Activated CD4-positive, alpha-beta T cell treated with anti-CD3 and anti-CD28 coated beads, Interleukin-2, amount 50 U/mL, for 4 hours (primary cell): ENCODE measurements around the gene ATXN3L.

ENCODE experiments used
- DNase-seq, 2 experiments: peaks; one replicate each; pipeline ENCODE4 v3.0.0-alpha.2; 2020

Gene ATXN3L

DNA sequence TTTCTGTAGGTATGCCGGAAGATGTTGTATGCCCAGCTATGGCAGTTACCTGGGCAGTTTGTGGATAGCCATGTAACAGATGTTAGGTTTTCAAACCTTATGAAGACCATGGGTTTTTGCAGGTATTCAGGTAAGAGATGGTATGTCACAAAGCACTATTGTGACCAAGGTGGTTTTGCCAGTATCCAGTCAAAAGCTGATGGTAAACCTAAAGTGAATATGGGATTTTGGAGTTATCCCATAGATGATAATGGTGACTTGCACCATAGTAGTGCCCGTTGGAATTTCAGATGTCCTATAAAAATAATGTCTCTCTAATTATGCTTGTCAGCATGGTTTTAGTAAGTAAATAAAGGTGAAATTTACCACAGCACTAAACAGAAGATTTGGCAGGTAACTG, at the start of gene ATXN3L:
Gene ATXN3L, minus strand, starts transcription at position 101 of the 400 bp plus-strand sequence. CDS start 119 bp downstream, outside the sequence.
- DNase-seq = no peak

DNA sequence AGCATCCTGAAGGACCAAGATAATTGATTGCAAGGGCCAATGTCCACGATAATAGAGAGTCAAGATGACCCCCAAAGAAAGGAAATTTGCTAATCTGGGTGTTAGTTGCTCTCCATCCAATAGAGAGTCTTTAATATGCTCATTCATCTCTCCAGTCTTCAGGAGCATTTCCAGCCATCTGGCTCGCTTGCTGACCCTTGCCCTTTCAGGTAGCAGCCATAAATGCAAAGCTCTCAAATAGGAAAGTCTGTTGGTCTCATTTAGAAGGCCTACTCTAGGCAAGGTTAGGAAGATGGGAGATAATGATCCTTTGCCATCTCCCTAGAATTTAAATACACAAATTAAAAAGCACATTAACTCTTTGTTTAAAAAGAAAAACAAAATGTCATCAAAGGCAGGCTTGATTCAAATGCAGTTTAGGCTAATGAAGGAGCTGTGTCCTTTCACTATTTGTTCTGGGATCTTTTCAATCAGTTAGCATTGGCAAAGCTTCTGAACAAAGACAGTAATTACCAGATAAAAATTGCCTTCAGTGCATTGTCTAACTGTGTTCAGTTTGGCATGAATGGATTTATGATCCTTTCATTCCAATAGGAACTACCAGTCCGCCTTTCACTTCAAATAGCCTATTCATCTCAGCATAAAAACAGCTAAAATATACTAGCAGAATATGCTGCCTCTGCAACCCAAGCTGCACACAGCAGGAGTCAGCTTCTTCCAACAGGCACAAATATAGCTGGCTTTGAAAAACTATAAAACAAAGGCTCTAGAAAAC, 49.6 kb upstream of the ATXN3L start:
- DNase-seq = no peak

DNA sequence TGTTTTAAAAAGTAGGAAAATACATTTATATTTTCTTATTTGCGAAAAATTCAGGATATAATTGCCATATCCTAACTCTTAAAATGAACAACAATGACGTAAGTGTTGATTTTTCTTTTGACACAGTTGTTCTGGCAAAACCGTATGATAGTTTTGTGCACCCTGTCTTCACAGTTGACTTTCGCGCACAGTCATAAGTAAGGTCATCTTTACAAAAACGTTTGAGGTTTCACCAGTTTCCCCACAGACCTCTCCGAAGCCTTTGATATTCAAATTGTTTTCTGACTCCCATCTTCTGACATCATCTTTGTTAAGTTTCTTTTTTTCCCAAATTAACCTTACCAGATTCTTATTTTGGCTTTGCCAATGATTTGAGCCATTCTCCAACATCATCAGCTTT, 48.1 kb upstream of the ATXN3L start:
- DNase-seq = no peak

DNA sequence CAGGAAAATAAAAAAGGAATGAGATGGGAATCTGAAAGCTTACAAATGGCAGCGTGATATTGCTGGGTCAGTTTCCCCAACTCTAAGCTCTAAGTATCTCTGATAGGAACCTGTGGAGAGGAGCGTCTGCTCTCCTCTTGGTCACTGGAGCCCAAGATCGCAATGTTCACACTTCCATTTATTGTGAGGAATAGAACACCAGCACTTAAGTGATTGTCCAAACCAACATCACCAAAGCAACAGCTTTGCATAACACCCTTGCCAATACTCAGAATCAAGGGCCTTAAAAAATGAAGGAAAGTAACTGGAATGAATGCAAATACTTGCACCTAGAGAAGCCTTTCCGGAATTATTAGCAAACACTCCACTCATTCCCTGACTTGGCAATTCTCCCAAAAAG, 46.8 kb upstream of the ATXN3L start:
- DNase-seq = no peak

DNA sequence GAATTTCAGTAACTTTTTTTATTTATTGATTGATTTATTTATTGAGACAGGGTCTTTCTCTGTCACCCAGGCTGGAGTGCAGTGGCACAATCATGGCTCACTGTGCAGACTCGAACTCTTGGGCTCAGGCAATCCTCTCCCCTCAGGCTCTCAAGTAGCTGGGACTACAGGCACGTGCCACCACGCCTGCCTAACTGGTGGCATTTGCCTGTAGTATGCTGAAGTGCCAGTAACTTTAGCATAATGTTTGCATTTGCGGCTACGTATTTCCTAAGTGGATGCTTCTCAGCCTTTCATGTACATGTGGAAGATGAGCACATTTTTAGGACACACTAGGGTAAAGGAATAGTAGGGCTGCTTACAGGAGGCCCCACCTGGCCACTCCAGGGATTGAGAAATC, 45.3 kb upstream of the ATXN3L start:
- no peak for DNase-seq

DNA sequence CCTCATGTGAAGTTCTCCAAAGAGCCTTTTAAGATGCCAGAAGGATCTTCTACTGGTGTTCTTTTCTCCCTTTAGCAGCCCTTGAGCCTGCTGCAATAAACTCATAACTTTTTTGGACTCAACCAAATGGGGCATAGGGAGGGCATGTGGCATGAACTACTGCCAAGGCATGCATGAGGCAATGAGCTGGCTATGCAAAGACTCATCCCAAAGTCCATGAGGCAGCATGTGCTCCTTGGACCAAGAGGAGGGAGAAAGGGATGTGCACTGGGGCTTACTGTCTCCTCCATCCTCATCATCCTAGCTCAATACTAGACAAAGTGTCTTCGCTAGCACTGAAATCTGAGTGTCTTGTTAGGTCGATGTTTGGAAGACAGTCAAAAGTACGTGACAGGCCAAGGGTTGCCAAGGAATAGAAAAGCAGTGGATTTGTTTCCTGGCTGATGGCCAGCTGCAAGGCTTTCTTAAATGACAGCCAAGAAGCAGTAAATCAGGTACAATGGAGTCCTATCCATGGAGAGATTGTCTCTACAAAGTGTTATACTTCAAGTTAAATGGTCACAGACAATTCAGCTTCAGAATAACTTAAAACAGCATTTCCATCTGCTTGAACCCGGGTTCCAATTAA, 44.5 kb upstream of the ATXN3L start:
- DNase-seq = no peak

DNA sequence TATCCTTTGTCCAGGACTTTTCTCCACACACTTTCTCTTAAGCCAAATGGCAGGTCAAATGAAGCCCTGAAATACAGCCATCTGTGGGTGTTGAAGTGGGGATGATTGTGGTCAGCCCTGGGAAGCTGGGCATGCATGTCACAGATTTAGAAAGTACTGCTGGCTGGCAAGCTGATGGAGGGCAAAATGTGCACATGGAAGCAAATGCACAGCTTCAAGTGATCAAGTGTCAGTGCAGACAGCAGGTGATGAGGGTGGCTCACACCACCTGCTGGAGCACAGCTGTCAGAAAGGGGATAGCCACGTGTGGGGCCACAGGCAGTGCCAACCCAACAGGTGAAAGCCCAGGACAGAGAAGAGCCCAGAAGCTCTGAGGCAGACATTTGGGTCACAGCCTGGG, 40.3 kb upstream of the ATXN3L start:
- DNase-seq = no peak

DNA sequence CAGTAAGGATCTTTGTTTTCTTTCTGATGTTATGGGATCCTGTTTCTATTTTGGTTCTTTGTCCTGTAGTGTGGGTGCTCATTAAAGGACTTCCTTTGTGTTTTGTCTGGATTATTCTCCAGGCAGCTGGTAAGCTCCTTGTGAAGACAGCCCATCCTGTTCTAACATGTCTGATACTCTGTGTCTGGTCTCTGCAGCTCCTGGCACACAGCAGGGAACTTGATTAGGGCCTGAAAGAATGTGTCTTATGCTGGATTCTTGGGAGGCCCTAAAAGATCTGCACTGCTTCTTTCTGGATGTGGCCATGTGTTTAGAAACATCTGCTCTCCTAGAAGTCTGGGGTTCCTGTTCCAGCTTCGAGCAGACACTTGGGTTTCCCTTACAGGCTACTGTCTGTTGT, 38.1 kb upstream of the ATXN3L start:
- DNase-seq = no peak

DNA sequence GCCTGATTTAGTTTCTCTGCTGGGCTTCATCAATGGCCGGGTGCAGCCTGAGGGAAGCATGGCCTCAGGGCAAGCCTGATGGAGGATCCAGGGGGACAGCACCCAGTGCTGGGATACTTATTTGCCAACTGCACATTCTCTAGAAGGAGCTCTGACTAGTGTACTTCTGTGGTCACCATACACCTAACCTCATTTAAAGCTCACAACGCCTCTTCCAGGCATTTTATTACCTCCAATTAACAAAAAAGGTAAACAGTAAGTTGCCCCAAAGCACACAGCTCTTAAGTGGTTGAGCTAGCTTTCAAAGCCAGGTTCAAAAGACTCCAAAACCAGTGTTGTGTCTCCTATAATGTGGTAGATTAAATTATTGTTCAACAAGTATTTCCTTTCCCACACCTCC, 26.8 kb upstream of the ATXN3L start:
- DNase-seq = no peak

DNA sequence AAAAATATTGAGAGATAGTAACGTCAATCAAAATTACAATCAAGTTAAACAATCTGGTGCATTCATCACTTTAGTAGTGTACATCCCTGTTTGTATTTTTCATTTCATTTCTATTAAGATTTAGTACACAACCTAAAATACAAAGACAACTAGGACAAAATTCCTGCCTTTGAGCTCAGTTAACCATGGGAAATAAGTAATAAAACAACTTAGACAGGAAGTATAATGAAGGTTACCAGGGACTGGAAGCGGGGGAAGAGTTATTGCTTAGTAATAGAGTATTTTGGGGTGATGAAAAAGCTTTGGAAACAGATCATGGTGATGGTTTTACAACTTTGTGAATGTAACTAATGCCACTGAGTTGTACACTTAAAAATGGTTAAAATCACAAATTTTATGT, 25.6 kb upstream of the ATXN3L start:
- no peak for DNase-seq

DNA sequence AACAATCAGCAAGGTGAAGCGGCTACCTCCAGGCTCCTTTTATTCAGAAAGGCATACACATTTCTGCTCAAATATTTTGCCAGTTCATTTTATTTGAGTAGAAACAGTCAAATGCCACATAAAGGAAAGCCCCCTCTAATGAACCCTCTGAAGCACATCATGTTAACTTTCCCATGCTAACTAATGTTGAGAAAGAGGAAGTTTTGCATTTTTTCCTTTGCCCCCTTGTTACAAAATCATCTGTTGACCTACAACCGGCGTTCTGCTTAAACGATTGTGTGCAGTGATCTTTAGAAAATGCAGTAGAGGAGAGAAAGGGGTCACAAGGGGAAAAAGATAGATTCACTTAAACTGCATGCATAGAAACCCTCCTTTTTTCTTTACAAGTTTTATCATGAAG, 25.2 kb upstream of the ATXN3L start:
- DNase-seq = no peak

DNA sequence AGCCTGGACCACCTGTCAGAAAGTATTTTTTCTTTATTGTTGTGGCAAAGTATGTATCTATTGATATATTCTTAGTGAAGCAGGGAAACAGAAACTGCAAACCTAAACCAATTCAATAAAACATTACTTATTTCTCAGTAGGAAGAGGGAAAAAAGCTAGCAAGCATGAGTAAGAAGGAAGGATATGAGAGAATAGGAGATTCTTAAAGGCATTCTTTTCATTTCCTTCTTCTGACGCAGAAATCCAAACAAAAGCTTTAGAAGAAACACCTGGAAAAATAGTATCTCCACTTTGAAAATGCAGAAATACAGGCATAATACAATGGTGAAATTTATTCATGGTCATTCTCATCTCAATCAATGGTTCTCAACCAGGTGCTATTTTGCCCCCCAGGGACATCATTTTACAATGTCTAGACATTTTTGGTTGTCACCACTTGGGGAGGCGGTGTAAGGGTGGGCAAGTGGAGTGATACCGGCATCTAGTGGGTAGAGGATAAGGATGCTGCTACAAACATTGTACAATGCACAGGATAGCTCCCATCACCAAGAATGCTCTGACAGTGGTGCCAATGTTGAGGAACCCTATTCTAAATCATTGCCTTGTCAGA, 21.7 kb upstream of the ATXN3L start:
- no peak for DNase-seq

DNA sequence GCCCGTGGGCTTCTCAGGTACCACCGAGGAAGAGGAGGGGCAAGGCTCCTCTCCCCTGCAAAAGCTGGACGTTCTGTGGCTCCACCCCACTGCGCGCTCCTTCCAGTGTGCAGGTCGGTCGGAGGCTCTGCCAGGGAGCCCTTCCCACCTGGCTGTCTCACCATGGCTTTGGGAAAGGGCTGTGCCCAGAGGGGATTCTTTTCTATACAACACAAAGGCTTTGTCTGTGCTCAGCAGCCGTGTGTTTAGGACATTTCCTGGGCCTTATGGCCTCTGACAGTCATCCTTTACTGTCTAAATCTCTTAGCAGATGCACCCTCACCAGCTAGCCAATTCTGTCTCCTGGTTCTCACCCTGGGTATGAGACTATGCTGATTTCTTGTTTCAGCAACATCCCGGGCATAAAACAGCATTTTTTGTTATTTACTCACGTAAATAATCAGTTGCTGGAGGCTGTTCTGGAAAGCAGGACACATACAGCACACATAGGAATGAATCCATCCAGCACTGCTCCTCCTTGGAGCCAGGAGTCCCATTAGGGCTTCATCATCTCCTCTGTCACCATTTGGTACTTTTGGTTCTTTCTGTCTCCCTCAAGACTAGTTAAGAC, 20.4 kb upstream of the ATXN3L start:
- no peak for DNase-seq

DNA sequence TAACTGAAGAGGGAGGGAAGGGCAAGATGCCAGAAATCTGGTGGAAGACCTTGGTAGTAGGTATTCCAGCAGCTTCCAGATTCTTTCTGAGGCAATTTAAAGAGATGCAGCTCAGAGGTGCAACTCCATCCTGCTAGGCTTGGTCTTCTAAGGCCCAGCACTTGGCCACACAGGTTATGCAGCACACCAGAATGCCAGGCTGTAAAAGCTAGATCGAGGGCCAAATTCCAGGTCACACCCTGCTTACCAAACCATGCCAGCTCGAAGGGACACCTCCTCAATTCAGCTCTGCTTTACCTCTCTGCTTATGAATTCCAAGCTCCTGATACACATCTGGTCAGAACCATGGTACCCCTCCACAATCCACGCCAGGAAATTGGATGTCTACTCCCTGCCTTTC, 19.8 kb upstream of the ATXN3L start:
- no peak for DNase-seq

DNA sequence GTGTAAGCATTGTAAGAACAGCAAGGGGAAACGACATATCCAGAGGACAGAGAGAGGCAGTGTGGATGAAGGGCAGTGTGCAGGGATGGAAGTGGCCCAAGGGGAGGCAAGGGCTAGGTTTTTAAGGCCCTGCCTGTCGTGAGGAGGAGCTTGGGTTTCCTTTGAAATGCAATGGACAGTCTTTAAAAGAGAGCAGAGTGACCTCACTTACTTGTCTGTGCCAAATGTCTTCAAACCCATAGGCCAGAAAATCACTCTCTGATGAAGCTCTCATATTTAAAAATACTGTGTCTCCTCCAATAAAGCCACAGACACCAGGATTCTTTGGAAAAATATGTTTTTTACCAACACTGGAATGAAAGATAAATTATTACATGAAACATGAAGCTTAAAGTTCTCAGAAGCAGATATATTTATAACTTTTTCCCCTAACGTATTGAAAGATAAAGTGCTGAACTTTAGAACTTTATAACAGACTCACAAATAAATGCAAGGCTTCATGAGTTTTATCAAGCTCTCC, 19.2 kb upstream of the ATXN3L start:
- no peak for DNase-seq

DNA sequence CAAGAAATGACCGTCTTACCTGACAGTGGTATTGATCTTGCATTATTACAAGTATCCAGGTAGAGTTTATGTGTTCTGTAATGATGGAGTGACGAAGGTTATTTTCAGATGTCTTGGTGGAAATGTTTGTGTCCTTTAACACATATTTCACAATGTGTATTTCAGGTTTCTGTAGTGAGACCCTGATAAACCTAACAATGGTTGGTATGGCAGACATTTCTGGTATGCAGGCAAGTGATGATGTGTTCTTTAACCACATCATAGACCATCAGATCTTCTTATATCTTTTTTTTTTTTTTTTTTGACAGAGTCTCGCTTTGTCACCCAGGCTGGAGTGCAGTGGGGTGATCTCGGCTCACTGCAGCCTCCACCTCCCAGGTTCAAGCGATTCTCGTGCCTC, 14.6 kb upstream of the ATXN3L start:
- DNase-seq = no peak

DNA sequence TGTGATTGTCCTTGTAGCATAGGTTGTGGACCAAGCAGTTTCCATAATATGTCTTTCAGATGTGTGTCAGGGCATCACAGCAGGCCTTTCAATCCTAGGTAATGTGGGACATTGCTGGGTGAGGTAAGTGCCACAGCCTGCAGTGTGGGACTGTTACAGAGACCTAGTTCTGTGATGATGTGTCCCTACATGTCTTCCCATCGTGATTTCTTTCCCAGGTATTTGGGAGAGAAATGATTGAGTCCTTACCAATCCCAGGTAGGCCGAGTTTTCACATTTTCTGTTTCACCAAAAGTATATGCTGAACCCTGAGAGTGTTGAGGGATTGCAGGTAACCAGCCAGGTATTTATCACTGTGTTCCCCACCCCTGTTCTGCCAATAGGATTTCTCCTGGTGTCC, 10.6 kb upstream of the ATXN3L start:
- DNase-seq = no peak

DNA sequence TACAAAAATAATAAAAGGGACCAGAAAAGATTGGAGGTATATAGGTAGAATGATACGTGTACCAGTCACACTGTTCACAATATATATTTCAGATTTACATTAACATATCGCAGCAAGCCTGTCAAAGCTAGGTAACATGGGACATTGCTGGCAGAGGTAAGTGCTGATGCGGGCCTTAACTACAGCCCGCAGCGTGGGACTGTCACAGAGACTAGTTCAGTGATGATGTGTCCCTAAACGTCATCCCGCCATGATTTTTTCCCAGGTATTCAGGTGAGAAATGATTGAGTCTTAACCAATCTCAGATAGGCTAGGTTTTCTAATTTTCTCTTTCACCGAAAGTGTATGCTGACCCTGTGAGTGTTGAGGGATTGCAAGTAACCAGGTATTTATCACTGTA, 7.8 kb upstream of the ATXN3L start:
- no peak for DNase-seq

DNA sequence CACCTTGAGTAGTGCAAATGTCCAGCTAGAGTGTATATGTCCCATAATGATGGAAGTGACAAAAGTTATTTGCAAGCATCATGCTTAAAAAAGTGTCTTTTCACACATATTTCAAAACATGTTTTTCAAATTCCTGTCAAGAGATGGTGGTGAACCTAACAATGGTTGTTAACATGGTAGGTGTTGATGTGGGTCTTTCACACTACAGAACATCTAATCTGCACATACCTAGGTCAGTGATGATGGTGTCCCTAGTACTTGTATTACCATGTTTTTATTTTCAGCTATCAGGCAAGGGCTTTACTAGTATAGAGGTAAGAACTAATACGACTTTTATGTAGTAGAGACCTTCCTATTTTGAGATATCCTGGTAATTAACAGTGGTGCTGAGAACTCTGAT, 3.4 kb upstream of the ATXN3L start:
- no peak for DNase-seq

DNA sequence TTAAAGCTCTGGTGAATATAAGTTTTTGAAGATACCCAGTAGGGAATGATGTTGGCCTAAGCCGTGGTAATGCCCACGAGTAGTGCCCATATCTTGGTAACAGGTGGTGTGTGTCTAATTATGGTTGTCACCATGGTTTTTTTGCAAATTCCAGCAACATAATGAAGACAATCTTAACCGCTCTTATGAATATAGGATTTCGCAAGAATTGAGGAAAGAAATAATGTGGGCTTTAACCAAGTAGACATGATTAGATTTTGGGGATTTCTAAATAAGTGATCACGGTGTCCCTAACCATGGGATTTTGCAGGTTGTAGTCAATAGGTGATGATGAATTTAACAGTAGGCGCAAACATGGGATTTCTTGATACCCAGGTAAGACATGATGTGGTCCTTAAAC, 2.5 kb downstream of the ATXN3L start:
- DNase-seq = no peak

DNA sequence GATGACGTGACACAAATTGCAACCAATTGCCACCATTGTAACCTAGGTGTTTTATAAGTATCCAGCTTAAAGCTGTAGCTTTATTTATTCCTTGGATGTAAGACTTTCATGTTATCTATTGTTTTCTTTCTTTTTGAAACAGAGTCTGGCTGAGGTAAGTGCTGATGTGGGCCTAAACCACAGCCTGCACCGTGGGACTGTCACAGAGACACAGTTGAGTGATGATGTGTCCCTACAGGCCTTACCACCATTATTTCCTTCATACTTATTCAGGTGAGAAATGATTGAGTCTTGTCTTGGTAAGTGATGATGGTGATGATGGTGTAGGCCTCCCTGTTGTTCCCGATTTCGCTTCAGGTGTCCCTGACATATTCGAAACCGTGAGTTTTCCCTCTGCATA, 8.3 kb downstream of the ATXN3L start:
- DNase-seq = no peak

DNA sequence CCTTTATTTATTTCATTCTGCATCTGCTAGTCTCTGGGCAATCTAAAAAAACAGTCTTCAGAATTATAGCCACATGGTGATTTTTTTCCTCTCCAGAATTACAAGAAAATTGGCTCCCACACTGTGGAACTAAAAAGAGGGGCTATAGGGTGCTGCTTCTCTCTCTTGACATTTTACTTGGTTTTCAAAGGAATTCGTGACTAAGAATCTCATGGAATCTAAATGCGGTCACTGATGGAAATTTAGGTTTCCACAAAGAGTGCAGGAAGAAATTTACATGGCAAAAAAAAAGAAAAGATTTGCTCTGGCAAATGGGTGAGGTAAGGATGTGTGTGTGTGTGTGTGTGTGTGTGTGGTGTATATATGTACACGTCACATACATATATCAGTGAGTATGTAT, 10.2 kb downstream of the ATXN3L start:
- DNase-seq = no peak

DNA sequence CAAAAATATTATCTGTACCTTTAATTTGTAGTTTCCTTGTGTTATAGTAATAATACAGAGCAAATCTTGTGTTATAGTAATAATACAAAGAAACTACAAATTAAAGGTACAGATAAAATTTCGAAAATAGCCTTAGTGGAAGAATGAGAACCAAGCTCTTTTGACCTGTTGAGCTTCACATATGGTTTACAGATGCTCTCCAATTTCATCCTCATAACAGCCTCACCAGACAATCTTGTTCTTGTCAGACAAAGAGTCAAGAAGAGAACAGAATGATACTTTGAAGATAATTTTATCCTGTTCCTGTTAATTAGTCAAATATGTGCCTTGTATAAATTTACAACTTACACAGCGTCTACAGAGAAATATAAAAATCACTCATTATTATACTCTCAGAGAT, 12.8 kb downstream of the ATXN3L start:
- no peak for DNase-seq

DNA sequence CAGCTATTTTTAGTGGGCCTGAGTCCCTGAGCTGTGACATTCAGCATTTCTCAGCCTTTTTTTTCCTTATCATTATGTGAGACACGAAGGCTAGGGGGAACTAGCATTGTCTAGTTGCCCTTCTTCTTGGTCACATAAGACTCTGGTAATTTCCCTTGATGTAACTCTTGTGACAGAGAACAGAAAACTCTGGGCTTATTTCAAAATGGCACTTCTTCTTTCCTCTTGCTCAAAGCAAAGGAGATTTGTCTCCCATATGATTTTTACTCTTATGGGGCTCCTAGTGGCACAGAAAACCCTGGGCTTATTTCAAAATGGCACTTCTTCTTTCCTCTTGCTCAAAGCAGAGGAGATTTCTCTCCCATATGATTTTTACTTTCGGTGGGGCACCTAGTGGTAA, 14.7 kb downstream of the ATXN3L start:
- DNase-seq = no peak
